H1 (cell line): ENCODE results near the gene SLC6A2.

ENCODE experiments used
- GTF2F1 ChIP-seq: IDR thresholded peaks from 2 replicates; pipeline ENCODE4 v1.6.1; 2012; ENCODE audit warnings: low read depth, low read length, improper control_type of control experiment, borderline replicate concordance
- POLR2A ChIP-seq, 2 experiments: IDR thresholded peaks; 1 replicate in 1 of 2; 2 replicates in 1 of 2; pipeline ENCODE4 v1.6.1; 2011; ENCODE audit warnings: low read depth in 2 of 2, low read length in 2 of 2, mild to moderate bottlenecking in 2 of 2; ENCODE audit errors: control extremely low read depth in 1 of 2
- ZNF274 ChIP-seq: IDR thresholded peaks from 2 replicates; pipeline ENCODE4 v1.7.0; 2012; ENCODE audit warnings: low read length, borderline replicate concordance; ENCODE audit errors: extremely low read depth
- TF ChIP-seq, protein P1 (sequence below), 3 experiments: IDR thresholded peaks; 1 replicate in 2 of 3; 2 replicates in 1 of 3; pipeline versions ENCODE4 v1.5.1 to v1.6.1; 2011; ENCODE audit warnings: low read length in 3 of 3, mild to moderate bottlenecking in 3 of 3, inconsistent platforms in 2 of 3, low read depth in 1 of 3, moderate library complexity in 1 of 3; ENCODE audit not compliant: insufficient read depth in 1 of 3; ENCODE audit errors: control extremely low read depth in 1 of 3

- TF ChIP-seq, protein P1, sequence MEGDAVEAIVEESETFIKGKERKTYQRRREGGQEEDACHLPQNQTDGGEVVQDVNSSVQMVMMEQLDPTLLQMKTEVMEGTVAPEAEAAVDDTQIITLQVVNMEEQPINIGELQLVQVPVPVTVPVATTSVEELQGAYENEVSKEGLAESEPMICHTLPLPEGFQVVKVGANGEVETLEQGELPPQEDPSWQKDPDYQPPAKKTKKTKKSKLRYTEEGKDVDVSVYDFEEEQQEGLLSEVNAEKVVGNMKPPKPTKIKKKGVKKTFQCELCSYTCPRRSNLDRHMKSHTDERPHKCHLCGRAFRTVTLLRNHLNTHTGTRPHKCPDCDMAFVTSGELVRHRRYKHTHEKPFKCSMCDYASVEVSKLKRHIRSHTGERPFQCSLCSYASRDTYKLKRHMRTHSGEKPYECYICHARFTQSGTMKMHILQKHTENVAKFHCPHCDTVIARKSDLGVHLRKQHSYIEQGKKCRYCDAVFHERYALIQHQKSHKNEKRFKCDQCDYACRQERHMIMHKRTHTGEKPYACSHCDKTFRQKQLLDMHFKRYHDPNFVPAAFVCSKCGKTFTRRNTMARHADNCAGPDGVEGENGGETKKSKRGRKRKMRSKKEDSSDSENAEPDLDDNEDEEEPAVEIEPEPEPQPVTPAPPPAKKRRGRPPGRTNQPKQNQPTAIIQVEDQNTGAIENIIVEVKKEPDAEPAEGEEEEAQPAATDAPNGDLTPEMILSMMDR (IDR thresholded peaks at IDR 0.05; ENCODE audit: control extremely low read depth in 1 of 3, insufficient read depth in 1 of 3, low read depth in 1 of 3, low read length in 3 of 3) = no peak
- no peak for TF ChIP-seq GTF2F1
- no peak for TF ChIP-seq POLR2A (IDR thresholded peaks at IDR 0.05; ENCODE audit: control extremely low read depth in 1 of 2, low read depth in 2 of 2, low read length in 2 of 2)
- TF ChIP-seq ZNF274 = no peak
These were observed 15.6 kb downstream of the SLC6A2 start for GRCh38 chr16:55671206-55671973.
